HG03196 (cell line): ENCODE data around the gene TFF3.

Source experiments
- ATAC-seq: cut with Tn5 transposase; IDR thresholded peaks from one replicate; pipeline ENCODE4 v1.9.1; 2021; ENCODE audit not compliant: unreplicated experiment

TFF3 gene

GRCh38 chr21:42291751-42292562 lies 23.3 kb downstream of the TFF3 start:
- no peak for ATAC-seq

- no peak for ATAC-seq
Measured at GRCh38 chr21:42291003-42291750, 24.0 kb downstream of the TFF3 start.

GRCh38 chr21:42290505-42290904 lies 24.7 kb downstream of the TFF3 start:
- no peak for ATAC-seq

- no peak for ATAC-seq
Measured at GRCh38 chr21:42289926-42290325, 25.3 kb downstream of the TFF3 start.

- no peak for ATAC-seq
Measured at GRCh38 chr21:42288962-42289361, 26.2 kb downstream of the TFF3 start.

- no peak for ATAC-seq
Measured at GRCh38 chr21:42287193-42288083, 27.8 kb downstream of the TFF3 start.

- no peak for ATAC-seq
Measured at GRCh38 chr21:42286416-42286815, 28.8 kb downstream of the TFF3 start.

GRCh38 chr21:42285569-42286245 lies 29.5 kb downstream of the TFF3 start:
- no peak for ATAC-seq

GRCh38 chr21:42282715-42283114 lies 32.5 kb downstream of the TFF3 start:
- no peak for ATAC-seq

- ATAC-seq: no peak
Measured at GRCh38 chr21:42282021-42282420, 33.2 kb downstream of the TFF3 start.

GRCh38 chr21:42281181-42281680 lies 34.0 kb downstream of the TFF3 start:
- ATAC-seq: no peak

- no peak for ATAC-seq
Measured at GRCh38 chr21:42280356-42281180, 34.6 kb downstream of the TFF3 start.

- ATAC-seq: no peak
Measured at GRCh38 chr21:42279888-42280287, 35.3 kb downstream of the TFF3 start.

- no peak for ATAC-seq
Measured at GRCh38 chr21:42279341-42279871, 35.8 kb downstream of the TFF3 start.

GRCh38 chr21:42278451-42279149 lies 36.6 kb downstream of the TFF3 start:
- no peak for ATAC-seq

- ATAC-seq: no peak
Measured at GRCh38 chr21:42277593-42277992, 37.6 kb downstream of the TFF3 start.

- ATAC-seq: no peak
Measured at GRCh38 chr21:42276526-42277154, 38.6 kb downstream of the TFF3 start.

- no peak for ATAC-seq
Measured at GRCh38 chr21:42276076-42276475, 39.1 kb downstream of the TFF3 start.
